ENCODE results near the gene NUDT13.
"Not testable (repeated sequence)": the region's sequence is repeated elsewhere in the genome, so short reads cannot be mapped to it uniquely, and the experiment has no call there.

Gene NUDT13

GRCh38 chr10:73097305-73097670, 13.0 kb upstream of the NUDT13 start:
- DNase-seq: no peak

GRCh38 chr10:73099141-73099540, 11.1 kb upstream of the NUDT13 start:
- DNase-seq: no peak

- DNase-seq: no peak
Measured at GRCh38 chr10:73106301-73106700, 4.0 kb upstream of the NUDT13 start.

- not testable (repeated sequence) for DNase-seq
Measured at GRCh38 chr10:73109248-73109652, 1.0 kb upstream of the NUDT13 start.

GRCh38 chr10:73112032-73112431, 1.8 kb downstream of the NUDT13 start:
- DNase-seq: not testable (repeated sequence)

GRCh38 chr10:73113551-73113950, 3.3 kb downstream of the NUDT13 start:
- no peak for DNase-seq

GRCh38 chr10:73116017-73116416, 5.8 kb downstream of the NUDT13 start:
- no peak for DNase-seq

- no peak for DNase-seq
Measured at GRCh38 chr10:73117976-73118743, 7.9 kb downstream of the NUDT13 start.

- DNase-seq: no peak
Measured at GRCh38 chr10:73119457-73119856, 9.2 kb downstream of the NUDT13 start.

GRCh38 chr10:73119952-73120351, 9.7 kb downstream of the NUDT13 start:
- no peak for DNase-seq

- no peak for DNase-seq
Measured at GRCh38 chr10:73126343-73126742, 16.1 kb downstream of the NUDT13 start.

GRCh38 chr10:73131301-73131700, 21.0 kb downstream of the NUDT13 start:
- DNase-seq: no peak

- no peak for DNase-seq
Measured at GRCh38 chr10:73131913-73132686, 21.8 kb downstream of the NUDT13 start.

GRCh38 chr10:73134727-73135126, 24.5 kb downstream of the NUDT13 start:
- DNase-seq: no peak

- no peak for DNase-seq
Measured at GRCh38 chr10:73136627-73137026, 26.4 kb downstream of the NUDT13 start.

- no peak for DNase-seq
Measured at GRCh38 chr10:73139251-73139650, 29.0 kb downstream of the NUDT13 start.

- DNase-seq: no peak
Measured at GRCh38 chr10:73141603-73142002, 31.3 kb downstream of the NUDT13 start.

- DNase-seq: not testable (repeated sequence)
Measured at GRCh38 chr10:73150633-73151413, 40.6 kb downstream of the NUDT13 start.

- no peak for DNase-seq
Measured at GRCh38 chr10:73152009-73152408, 41.8 kb downstream of the NUDT13 start.

- DNase-seq: no peak
Measured at GRCh38 chr10:73156054-73156453, 45.8 kb downstream of the NUDT13 start.

GRCh38 chr10:73159038-73159648, 48.9 kb downstream of the NUDT13 start:
- DNase-seq: peak in 38 of 56 donors; percentile 0 to 72 (median 14)

- DNase-seq: no peak
Measured at GRCh38 chr10:73161079-73161478, 50.8 kb downstream of the NUDT13 start.
